ENCODE data around the gene CCDC80. TPM values are rescaled to one million over a fixed set of nuclear protein-coding genes. Genes with fewer than 3 reads are reported as not detected.

The CCDC80 gene
- total RNA-seq, 1 experiment from 2014 or later = 1.1 TPM

DNA sequence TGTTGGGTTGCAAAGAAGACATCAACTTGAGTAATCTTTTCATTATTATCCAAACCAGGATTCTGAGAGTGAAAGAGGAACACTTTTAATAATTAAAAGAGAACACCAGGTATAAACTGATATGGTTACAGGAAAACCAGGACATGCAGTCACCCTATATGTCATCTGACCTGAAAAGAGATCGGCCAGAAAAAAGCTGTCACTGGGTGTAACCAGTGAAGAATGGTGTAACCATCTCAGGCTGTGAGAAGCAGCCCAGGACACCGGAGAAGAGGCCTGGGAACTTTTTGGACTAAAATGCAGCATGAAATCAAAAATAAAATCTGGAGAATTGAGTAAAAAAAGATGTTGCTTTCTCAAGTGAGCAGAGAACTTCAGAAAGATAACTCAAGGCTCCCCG, 10.1 kb upstream of the CCDC80 start:
- Mint-ChIP-seq H3K36me3 (ENCODE audit: insufficient read depth, unreplicated experiment) (no peaks in the 10 kb centered on the region), H3K9me3 (ENCODE audit: low read depth, unreplicated experiment) (no peaks in the 10 kb centered on the region), H3K27me3 (ENCODE audit: unreplicated experiment) (no peaks in the 10 kb centered on the region), H3K4me1 (ENCODE audit: low read depth, unreplicated experiment) (peaks cover 42% of the 10 kb centered on the region), H3K27ac (ENCODE audit: unreplicated experiment) (no peak overlapping the region), H3K4me3 (ENCODE audit: low read depth, unreplicated experiment) (no peak overlapping the region)
- CTCF ChIA-PET = no interaction called here
- TF ChIP-seq, protein P1, sequence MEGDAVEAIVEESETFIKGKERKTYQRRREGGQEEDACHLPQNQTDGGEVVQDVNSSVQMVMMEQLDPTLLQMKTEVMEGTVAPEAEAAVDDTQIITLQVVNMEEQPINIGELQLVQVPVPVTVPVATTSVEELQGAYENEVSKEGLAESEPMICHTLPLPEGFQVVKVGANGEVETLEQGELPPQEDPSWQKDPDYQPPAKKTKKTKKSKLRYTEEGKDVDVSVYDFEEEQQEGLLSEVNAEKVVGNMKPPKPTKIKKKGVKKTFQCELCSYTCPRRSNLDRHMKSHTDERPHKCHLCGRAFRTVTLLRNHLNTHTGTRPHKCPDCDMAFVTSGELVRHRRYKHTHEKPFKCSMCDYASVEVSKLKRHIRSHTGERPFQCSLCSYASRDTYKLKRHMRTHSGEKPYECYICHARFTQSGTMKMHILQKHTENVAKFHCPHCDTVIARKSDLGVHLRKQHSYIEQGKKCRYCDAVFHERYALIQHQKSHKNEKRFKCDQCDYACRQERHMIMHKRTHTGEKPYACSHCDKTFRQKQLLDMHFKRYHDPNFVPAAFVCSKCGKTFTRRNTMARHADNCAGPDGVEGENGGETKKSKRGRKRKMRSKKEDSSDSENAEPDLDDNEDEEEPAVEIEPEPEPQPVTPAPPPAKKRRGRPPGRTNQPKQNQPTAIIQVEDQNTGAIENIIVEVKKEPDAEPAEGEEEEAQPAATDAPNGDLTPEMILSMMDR (IDR thresholded peaks at IDR 0.05; ENCODE audit: unreplicated experiment) = no peak
- BruUV-seq (replicated peaks) = no TSS peak
- no peak for DNase-seq
- intact Hi-C loops (cut with micrococcal nuclease; ENCODE audit: unreplicated experiment) = no loop called here

DNA sequence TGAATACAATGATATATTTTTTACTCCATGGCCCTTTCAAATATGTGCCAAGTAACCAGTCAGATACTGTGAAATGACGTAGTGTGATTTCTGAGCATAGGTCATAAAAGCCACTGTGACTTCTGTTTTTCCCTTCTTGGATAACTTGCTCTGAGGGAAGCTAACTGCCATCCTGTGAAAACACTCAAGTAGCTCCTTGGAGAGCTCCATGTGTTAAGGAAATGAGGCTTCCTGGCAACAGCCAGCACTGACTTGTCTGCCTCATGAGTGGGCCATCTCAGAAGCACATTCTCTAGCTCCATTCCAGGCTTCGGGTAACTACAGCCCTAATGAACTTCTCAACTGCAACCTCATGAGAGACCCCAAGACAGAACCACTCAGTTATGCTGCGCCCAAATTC, 9.5 kb upstream of the CCDC80 start:
- Mint-ChIP-seq H3K27me3 (ENCODE audit: unreplicated experiment) (no peaks in the 10 kb centered on the region), H3K9me3 (ENCODE audit: low read depth, unreplicated experiment) (no peaks in the 10 kb centered on the region), H3K36me3 (ENCODE audit: insufficient read depth, unreplicated experiment) (no peaks in the 10 kb centered on the region), H3K4me1 (ENCODE audit: low read depth, unreplicated experiment) (peaks cover 44% of the 10 kb centered on the region), H3K27ac (ENCODE audit: unreplicated experiment) (no peak overlapping the region), H3K4me3 (ENCODE audit: low read depth, unreplicated experiment) (no peak overlapping the region)
- DNase-seq = no peak
- TF ChIP-seq, protein P1 (IDR thresholded peaks at IDR 0.05; ENCODE audit: unreplicated experiment) = no peak
- no TSS peak for BruUV-seq (replicated peaks)
- CTCF ChIA-PET = no interaction called here
- intact Hi-C loops (cut with micrococcal nuclease; ENCODE audit: unreplicated experiment) = no loop called here

DNA sequence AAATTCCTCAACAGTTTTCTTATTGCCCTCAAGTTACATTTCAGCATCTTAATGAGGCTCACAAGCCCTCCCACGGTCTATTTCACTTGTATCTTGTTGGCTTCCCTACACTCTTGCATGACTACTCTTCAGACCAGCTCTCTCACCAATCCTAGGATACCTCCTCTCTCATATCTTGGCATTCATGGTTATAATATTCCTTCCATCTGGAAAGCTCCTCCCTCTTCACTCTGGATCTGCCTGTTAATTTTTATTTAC, 8.5 kb upstream of the CCDC80 start:
- TF ChIP-seq, protein P1 (IDR thresholded peaks at IDR 0.05; ENCODE audit: unreplicated experiment) = no peak
- no peaks in the 10 kb centered on the region for H3K9me3 Mint-ChIP-seq (ENCODE audit: low read depth, unreplicated experiment)
- intact Hi-C loops (cut with micrococcal nuclease; ENCODE audit: unreplicated experiment) = no loop called here
- no peak overlapping the region for H3K27ac Mint-ChIP-seq (ENCODE audit: unreplicated experiment)
- DNase-seq = no peak
- no peaks in the 10 kb centered on the region for H3K27me3 Mint-ChIP-seq (ENCODE audit: unreplicated experiment)
- CTCF ChIA-PET = no interaction called here
- peaks cover 36% of the 10 kb centered on the region for H3K4me1 Mint-ChIP-seq (ENCODE audit: low read depth, unreplicated experiment)
- H3K36me3 Mint-ChIP-seq (ENCODE audit: insufficient read depth, unreplicated experiment) = no peaks in the 10 kb centered on the region
- H3K4me3 Mint-ChIP-seq (ENCODE audit: low read depth, unreplicated experiment) = no peak overlapping the region
- BruUV-seq (replicated peaks) = no TSS peak

DNA sequence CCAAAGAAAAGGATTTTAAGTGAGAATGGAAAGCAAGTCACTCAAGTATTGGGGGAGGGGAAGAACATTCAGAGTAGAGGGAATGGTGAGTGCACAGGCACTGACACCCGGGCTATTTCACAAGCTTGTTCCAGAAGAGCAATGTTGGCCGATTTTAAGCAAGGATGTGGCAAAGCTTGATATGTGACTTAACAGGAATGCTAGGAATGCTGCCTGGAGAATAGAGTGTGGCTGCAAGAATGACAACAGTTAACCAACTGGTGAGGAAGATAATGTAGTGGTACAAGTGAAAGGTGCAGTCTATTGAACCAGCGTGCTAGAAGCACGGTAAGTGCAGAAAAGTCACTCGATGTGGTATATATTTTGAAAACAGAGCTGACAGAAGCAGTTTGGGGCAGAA, 6.2 kb upstream of the CCDC80 start:
- TF ChIP-seq, protein P1 (IDR thresholded peaks at IDR 0.05; ENCODE audit: unreplicated experiment) = no peak
- peaks cover 52% of the 10 kb centered on the region for H3K4me1 Mint-ChIP-seq (ENCODE audit: low read depth, unreplicated experiment)
- H3K27ac Mint-ChIP-seq (ENCODE audit: unreplicated experiment) = no peak overlapping the region
- BruUV-seq (replicated peaks) = no TSS peak
- peak overlapping the region; percentile 2 for H3K4me3 Mint-ChIP-seq (ENCODE audit: low read depth, unreplicated experiment)
- H3K36me3 Mint-ChIP-seq (ENCODE audit: insufficient read depth, unreplicated experiment) = no peaks in the 10 kb centered on the region
- CTCF ChIA-PET = interaction anchor here (0.6 to 1.6 kb wide), 7 partner anchors 25 to 332 kb away, joined by 3 to 5 read pairs (median 3); no protein-coding TSS in a partner anchor
- DNase-seq = peak; percentile 32
- no peaks in the 10 kb centered on the region for H3K27me3 Mint-ChIP-seq (ENCODE audit: unreplicated experiment)
- intact Hi-C loops (cut with micrococcal nuclease; ENCODE audit: unreplicated experiment) = no loop called here
- no peaks in the 10 kb centered on the region for H3K9me3 Mint-ChIP-seq (ENCODE audit: low read depth, unreplicated experiment)

DNA sequence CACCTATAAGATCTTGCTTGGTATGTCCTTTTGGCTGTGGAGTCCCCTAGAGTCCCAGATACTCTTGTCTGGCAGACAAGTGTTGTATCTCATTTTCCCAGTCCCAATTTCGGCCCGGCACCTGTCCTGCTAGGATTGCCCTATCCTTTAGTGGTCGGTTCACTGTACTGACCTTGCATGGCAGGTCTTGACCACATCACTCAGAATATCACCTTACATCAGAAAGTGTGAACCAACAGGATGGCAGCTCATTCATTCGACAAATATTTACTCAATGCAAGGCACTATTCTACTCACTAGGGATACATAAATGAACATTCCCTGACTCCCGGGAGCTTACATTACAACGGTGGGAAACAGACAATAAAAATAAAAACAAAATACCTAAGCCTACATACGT, 5.7 kb upstream of the CCDC80 start:
- no peak overlapping the region for H3K27ac Mint-ChIP-seq (ENCODE audit: unreplicated experiment)
- no TSS peak for BruUV-seq (replicated peaks)
- no peak for DNase-seq
- TF ChIP-seq, protein P1 (IDR thresholded peaks at IDR 0.05; ENCODE audit: unreplicated experiment) = no peak
- CTCF ChIA-PET = interaction anchor here (0.6 to 1.6 kb wide), 7 partner anchors 25 to 541 kb away, joined by 3 to 5 read pairs (median 3); no protein-coding TSS in a partner anchor
- H3K4me1 Mint-ChIP-seq (ENCODE audit: low read depth, unreplicated experiment) = peaks cover 52% of the 10 kb centered on the region
- intact Hi-C loops (cut with micrococcal nuclease; ENCODE audit: unreplicated experiment) = no loop called here
- H3K9me3 Mint-ChIP-seq (ENCODE audit: low read depth, unreplicated experiment) = no peaks in the 10 kb centered on the region
- no peaks in the 10 kb centered on the region for H3K27me3 Mint-ChIP-seq (ENCODE audit: unreplicated experiment)
- H3K4me3 Mint-ChIP-seq (ENCODE audit: low read depth, unreplicated experiment) = peak overlapping the region; percentile 2
- no peaks in the 10 kb centered on the region for H3K36me3 Mint-ChIP-seq (ENCODE audit: insufficient read depth, unreplicated experiment)

Measured in Calu3 (cell line).